NCI-H2081 treated with DMSO at 0.1 percent for 48 hours (cell line): ENCODE measurements around the gene ELOVL6.
"Not testable (repeated sequence)": the region's sequence is repeated elsewhere in the genome, so short reads cannot be mapped to it uniquely, and the experiment has no call there.

Source experiments
- DNase-seq: peaks from one replicate; lab custom pipeline; 2025; lab: John Stamatoyannopoulos, UW

Gene ELOVL6

GRCh38 chr4:110124711-110125110 is 73.7 kb downstream of the ELOVL6 start:
- no peak for DNase-seq

DNA sequence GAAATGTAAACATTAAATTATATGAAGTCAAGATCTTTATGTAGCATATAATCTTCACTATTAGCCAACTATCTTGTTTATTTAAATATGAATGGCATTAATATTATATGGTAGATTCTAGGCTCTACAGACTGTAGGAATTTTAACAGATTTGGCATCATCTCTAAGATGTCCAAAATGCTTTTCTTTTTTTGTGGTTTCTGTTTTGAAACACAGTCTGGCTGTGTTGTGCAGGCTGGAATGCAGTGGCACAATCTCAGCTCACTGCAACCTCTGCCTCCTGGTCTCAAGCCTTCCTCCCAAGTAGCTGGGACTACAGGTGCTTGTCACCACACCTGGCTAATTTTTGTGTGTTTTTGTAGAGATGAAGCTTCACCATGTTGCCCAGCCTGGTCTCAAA is 76.2 kb downstream of the ELOVL6 start:
- no peak for DNase-seq

GRCh38 chr4:110120506-110120905 is 77.9 kb downstream of the ELOVL6 start:
- DNase-seq = no peak

GRCh38 chr4:110119880-110120279 is 78.5 kb downstream of the ELOVL6 start:
- no peak for DNase-seq

DNA sequence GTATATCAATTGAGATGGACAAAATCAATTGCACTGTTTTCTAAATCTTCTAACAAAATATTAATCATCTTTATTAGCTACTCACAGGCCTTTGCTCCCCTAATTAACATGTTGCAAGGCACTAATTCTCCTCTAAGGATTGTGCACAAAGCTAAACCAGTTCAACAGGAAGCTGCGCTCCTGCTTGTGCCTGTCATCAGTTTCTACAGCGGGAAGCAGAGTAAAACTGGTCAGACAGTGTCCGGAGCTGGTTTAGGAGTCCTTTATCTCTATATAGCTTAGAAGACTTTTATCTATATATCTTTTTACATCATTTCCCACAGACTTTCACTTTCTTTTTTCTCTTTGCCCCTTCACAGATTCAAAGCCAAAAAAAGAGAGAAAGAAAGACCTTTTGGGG is 79.1 kb downstream of the ELOVL6 start:
- no peak for DNase-seq

- no peak for DNase-seq
These were observed 86.4 kb downstream of the ELOVL6 start for GRCh38 chr4:110112056-110112455.

GRCh38 chr4:110109455-110109854 is 89.0 kb downstream of the ELOVL6 start:
- DNase-seq = no peak

- no peak for DNase-seq
These were observed 89.5 kb downstream of the ELOVL6 start for GRCh38 chr4:110108960-110109359.

GRCh38 chr4:110108422-110108821 is 90.0 kb downstream of the ELOVL6 start:
- DNase-seq = no peak

- no peak for DNase-seq
These were observed 90.5 kb downstream of the ELOVL6 start for GRCh38 chr4:110107866-110108265.

- no peak for DNase-seq
These were observed 91.5 kb downstream of the ELOVL6 start for GRCh38 chr4:110106931-110107296.

DNA sequence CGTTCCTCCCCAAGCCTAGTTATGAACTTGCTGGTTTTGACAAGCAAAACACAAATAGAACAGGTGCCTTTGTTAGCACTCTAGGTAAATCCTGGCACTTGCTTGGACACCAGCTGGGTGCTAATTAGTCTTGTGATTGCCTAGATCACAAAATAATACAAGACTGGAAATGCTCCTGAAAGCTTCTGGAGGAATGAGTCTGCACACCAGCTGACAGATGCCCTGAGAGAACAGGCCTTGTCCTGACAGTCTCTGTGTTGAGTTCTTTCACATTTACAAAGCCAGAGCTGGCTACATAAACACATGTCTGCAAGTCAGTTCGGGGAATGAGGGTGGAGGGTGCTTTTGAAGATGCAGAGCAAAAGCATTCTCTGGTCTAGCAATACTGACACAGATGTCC is 93.8 kb downstream of the ELOVL6 start:
- no peak for DNase-seq

- DNase-seq = no peak
These were observed 98.8 kb downstream of the ELOVL6 start for GRCh38 chr4:110099638-110100037.

DNA sequence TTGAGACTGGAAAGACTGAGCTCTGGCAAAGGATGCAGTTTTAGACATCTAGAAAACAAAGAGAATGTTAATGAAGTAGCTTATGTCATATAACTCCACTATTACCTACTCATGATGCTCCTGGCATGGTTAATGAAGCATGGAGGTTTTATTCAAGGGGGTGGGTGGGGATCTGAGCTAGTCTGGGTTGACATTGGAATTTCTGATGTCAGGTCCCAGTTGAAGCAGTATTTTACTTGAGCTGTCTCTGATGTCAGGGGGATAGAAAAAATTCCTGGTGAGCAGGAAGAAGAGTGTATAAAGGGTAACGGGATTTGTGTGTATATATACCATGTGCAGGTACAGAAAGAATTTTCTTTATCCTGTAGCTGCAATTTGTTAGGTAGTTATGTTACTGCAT is 102.0 kb downstream of the ELOVL6 start:
- no peak for DNase-seq

- DNase-seq = no peak
These were observed 105.8 kb downstream of the ELOVL6 start for GRCh38 chr4:110092646-110093045.

- DNase-seq = no peak
These were observed 106.8 kb downstream of the ELOVL6 start for GRCh38 chr4:110091434-110092140.

DNA sequence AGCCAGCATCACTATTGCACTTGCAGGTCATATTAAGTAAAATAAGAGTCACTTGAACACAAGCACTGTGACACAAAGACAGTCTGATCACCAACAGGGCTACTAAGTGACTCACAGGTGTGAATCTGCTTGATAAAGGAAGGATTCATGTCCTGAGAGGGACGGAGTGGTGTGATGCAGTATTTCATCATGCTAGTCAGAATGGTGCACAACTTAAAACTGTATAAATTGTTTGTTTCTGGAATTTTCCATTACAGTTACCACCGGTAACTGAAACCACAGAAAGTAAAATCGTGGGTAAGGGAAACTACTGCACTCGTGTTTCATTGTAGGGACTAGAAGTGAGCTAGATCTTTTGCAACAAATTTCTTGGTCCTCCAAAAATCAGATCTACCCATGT is 109.7 kb downstream of the ELOVL6 start:
- no peak for DNase-seq

GRCh38 chr4:110087070-110087708 is 111.2 kb downstream of the ELOVL6 start:
- peak; percentile 20 for DNase-seq

DNA sequence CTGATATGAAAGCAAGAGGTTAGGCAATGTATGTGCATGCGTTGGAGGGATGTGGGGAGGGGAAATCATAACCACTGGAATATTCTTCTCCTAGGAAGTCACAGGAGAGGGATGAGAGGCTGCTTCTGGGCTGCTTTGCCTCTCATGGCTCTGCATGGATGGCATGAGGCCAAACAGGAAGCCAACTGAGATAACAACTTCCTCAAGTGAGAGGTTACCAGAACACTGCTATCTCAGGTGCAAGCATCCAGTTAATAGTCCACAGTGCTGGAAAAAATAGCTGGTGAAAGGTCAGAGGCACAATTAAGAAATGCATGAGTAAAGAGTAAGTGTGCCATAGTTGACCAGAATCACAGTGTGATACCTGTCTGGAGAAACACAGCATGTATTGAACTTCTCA is 113.3 kb downstream of the ELOVL6 start:
- no peak for DNase-seq

GRCh38 chr4:110084154-110084553 is 114.3 kb downstream of the ELOVL6 start:
- DNase-seq = no peak

DNA sequence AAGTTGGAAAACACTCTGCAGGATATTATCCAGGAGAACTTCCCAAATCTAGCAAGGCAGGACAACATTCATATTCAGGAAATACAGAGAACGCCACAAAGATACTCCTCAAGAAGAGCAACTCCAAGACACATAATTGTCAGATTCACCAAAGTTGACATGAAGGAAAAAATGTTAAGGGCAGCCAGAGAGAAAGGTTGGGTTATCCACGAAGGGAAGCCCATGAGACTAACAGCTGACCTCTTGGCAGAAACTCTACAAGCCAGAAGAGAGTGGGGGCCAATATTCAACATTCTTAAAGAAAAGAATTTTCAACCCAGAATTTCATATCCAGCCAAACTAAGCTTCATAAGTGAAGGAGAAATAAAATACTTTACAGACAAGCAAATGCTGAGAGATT is 120.3 kb downstream of the ELOVL6 start:
- DNase-seq = not testable (repeated sequence)

GRCh38 chr4:110076828-110077227 is 121.6 kb downstream of the ELOVL6 start:
- not testable (repeated sequence) for DNase-seq

GRCh38 chr4:110075891-110076290 is 122.5 kb downstream of the ELOVL6 start:
- DNase-seq = no peak
